H9 (cell line): ENCODE data around the gene BTBD6. TPM values are rescaled to one million over a fixed set of nuclear protein-coding genes. Genes with fewer than 3 reads are reported as not detected.

Experiments
- DNase-seq: peaks from one replicate; pipeline ENCODE4 v3.0.0-alpha.2; 2017
- H2AFZ ChIP-seq: one replicate; pipeline ENCODE4 v1.6.1; 2013; ENCODE audit warnings: mild to moderate bottlenecking, low read length, control low read depth, moderate library complexity
- H2AK5ac ChIP-seq: 2 replicates; pipeline ENCODE4 v1.6.1; 2013; ENCODE audit warnings: low read length, control low read depth, mixed read lengths; ENCODE audit not compliant: insufficient read length
- H2BK120ac ChIP-seq: one replicate; pipeline ENCODE4 v1.6.1; 2013; ENCODE audit warnings: low read depth, mild to moderate bottlenecking, low read length, control low read depth, inconsistent platforms; ENCODE audit not compliant: poor library complexity, severe bottlenecking
- H2BK12ac ChIP-seq: 2 replicates; pipeline ENCODE4 v1.6.1; 2013; ENCODE audit warnings: low read length, control low read depth, mixed read lengths, low read depth; ENCODE audit not compliant: insufficient read length
- H2BK15ac ChIP-seq: 2 replicates; pipeline ENCODE4 v1.6.1; 2013; ENCODE audit warnings: low read depth, low read length, control low read depth
- H2BK20ac ChIP-seq: one replicate; pipeline ENCODE4 v1.6.1; 2013; ENCODE audit warnings: low read depth, mild to moderate bottlenecking, low read length, control low read depth, inconsistent platforms; ENCODE audit not compliant: poor library complexity, severe bottlenecking
- H2BK5ac ChIP-seq: 2 replicates; pipeline ENCODE4 v1.6.1; 2013; ENCODE audit warnings: low read length, control low read depth, mixed read lengths; ENCODE audit not compliant: insufficient read length
- H3K14ac ChIP-seq: 2 replicates; pipeline ENCODE4 v1.6.1; 2013; ENCODE audit warnings: low read length, control low read depth; ENCODE audit not compliant: insufficient read depth
- H3K18ac ChIP-seq: 2 replicates; pipeline ENCODE4 v1.6.1; 2013; ENCODE audit warnings: low read depth, mild to moderate bottlenecking, mixed read lengths, low read length, control low read depth; ENCODE audit not compliant: insufficient read length
- H3K23ac ChIP-seq: 2 replicates; pipeline ENCODE4 v1.6.1; 2013; ENCODE audit warnings: low read length, control low read depth, mixed read lengths, low read depth; ENCODE audit not compliant: insufficient read length
- H3K23me2 ChIP-seq: 2 replicates; pipeline ENCODE4 v1.6.1; 2013; ENCODE audit warnings: low read depth, mild to moderate bottlenecking, mixed read lengths, low read length, control low read depth; ENCODE audit not compliant: insufficient read length, poor library complexity, severe bottlenecking
- H3K27ac ChIP-seq: 2 replicates; pipeline ENCODE4 v1.5.1; 2013; ENCODE audit warnings: low read length, control low read depth, mixed read lengths, low read depth; ENCODE audit not compliant: insufficient read length
- H3K27me3 ChIP-seq: 2 replicates; pipeline ENCODE4 v1.6.1; 2013; ENCODE audit warnings: low read length, control low read depth, inconsistent platforms; ENCODE audit not compliant: insufficient read depth
- H3K4ac ChIP-seq: 2 replicates; pipeline ENCODE4 v1.6.1; 2013; ENCODE audit warnings: low read depth, mild to moderate bottlenecking, control low read depth, inconsistent platforms, low read length, moderate library complexity
- H3K4me1 ChIP-seq: 2 replicates; pipeline ENCODE4 v1.6.1; 2013; ENCODE audit warnings: low read length, control low read depth, inconsistent platforms; ENCODE audit not compliant: insufficient read depth
- H3K4me2 ChIP-seq: 2 replicates; pipeline ENCODE4 v1.6.1; 2013; ENCODE audit warnings: low read length, control low read depth, mixed read lengths; ENCODE audit not compliant: insufficient read length, insufficient read depth
- H3K56ac ChIP-seq: 2 replicates; pipeline ENCODE4 v1.6.1; 2013; ENCODE audit warnings: low read depth, mild to moderate bottlenecking, mixed read lengths, low read length, control low read depth; ENCODE audit not compliant: insufficient read length
- H3K79me1 ChIP-seq: 2 replicates; pipeline ENCODE4 v1.6.1; 2013; ENCODE audit warnings: low read depth, mild to moderate bottlenecking, moderate library complexity, low read length, control low read depth, inconsistent platforms; ENCODE audit not compliant: insufficient read depth, poor library complexity, severe bottlenecking
- H3K79me2 ChIP-seq: 2 replicates; pipeline ENCODE4 v1.6.1; 2013; ENCODE audit warnings: low read length, control low read depth, inconsistent platforms; ENCODE audit not compliant: insufficient read depth
- H3K9ac ChIP-seq: 2 replicates; pipeline ENCODE4 v1.6.1; 2013; ENCODE audit warnings: low read length, control low read depth, mixed read lengths; ENCODE audit not compliant: insufficient read length; ENCODE audit errors: extremely low read depth
- H3K9me3 ChIP-seq: one replicate; pipeline ENCODE4 v1.6.1; 2013; ENCODE audit warnings: low read depth, low read length, inconsistent platforms; ENCODE audit not compliant: control insufficient read depth
- H3T11ph ChIP-seq: one replicate; pipeline ENCODE4 v1.6.1; 2013; ENCODE audit warnings: mild to moderate bottlenecking, low read length, control low read depth, inconsistent platforms
- H4K20me1 ChIP-seq: one replicate; pipeline ENCODE4 v1.6.1; 2013; ENCODE audit not compliant: control insufficient read depth, insufficient read length, insufficient read depth
- H4K5ac ChIP-seq: 2 replicates; pipeline ENCODE4 v1.6.1; 2013; ENCODE audit warnings: low read depth, mild to moderate bottlenecking, mixed read lengths, low read length, control low read depth; ENCODE audit not compliant: insufficient read length
- H4K8ac ChIP-seq: replicated peaks from 2 replicates; pipeline ENCODE4 v1.6.1; 2013; ENCODE audit warnings: low read length, control low read depth, mixed read lengths, low read depth; ENCODE audit not compliant: insufficient read length
- H4K91ac ChIP-seq: 2 replicates; pipeline ENCODE4 v1.6.1; 2013; ENCODE audit warnings: low read depth, mild to moderate bottlenecking, moderate library complexity, mixed read lengths, low read length, control low read depth; ENCODE audit not compliant: insufficient read length
- H3K27ac Mint-ChIP-seq, 3 experiments: 2 replicates in 2 of 3; 3 replicates in 1 of 3; pipeline ENCODE4 v1.8.0; 2020 to 2021; ENCODE audit warnings: mixed read lengths in 3 of 3, mild to moderate bottlenecking in 1 of 3, moderate library complexity in 1 of 3
- H3K27me3 Mint-ChIP-seq: 2 replicates; pipeline ENCODE4 v1.8.0; 2021; ENCODE audit warnings: low read depth, mild to moderate bottlenecking, moderate library complexity, mixed read lengths
- H3K36me3 Mint-ChIP-seq, 3 experiments: 2 replicates in 2 of 3; 3 replicates in 1 of 3; pipeline ENCODE4 v1.8.0; 2020 to 2021; ENCODE audit warnings: low read depth in 3 of 3, mixed read lengths in 3 of 3; ENCODE audit not compliant: insufficient read depth in 1 of 3
- H3K4me1 Mint-ChIP-seq, 2 experiments: 2 replicates each; pipeline ENCODE4 v1.8.0; 2020; ENCODE audit warnings: mixed read lengths in 2 of 2
- H3K4me3 Mint-ChIP-seq, 2 experiments: 2 replicates in 1 of 2; 3 replicates in 1 of 2; pipeline ENCODE4 v1.8.0; 2020 to 2021; ENCODE audit warnings: mild to moderate bottlenecking in 2 of 2, mixed read lengths in 2 of 2, moderate library complexity in 1 of 2
- H3K9me3 Mint-ChIP-seq, 2 experiments: 2 replicates in 1 of 2; 3 replicates in 1 of 2; pipeline ENCODE4 v1.8.0; 2020; ENCODE audit warnings: mild to moderate bottlenecking in 2 of 2, mixed read lengths in 2 of 2, moderate library complexity in 1 of 2
- WGBS: extraction: QIAGEN DNeasy Blood & Tissue Kit; methylation state at CpG from one replicate; pipeline ENCODE4 v1.1.7; 2013; ENCODE audit warnings: missing lambda C conversion rate, low lambda C conversion rate, mixed read lengths; ENCODE audit not compliant: insufficient read length; ENCODE audit errors: extremely low coverage; 5-methylcytosine and 5-hydroxymethylcytosine counted together
- total RNA-seq: library from RNA; stranded (reverse); gene quantifications from 2 replicates; pipeline ENCODE4 v1.2.1, GENCODE V29; 2021
- TF ChIP-seq, protein P1 (sequence below): fragments of 200-600 bp; sonication (generic); conservative IDR thresholded peaks from 3 replicates; pipeline ENCODE4 v1.8.0; 2021; ENCODE audit warnings: antibody characterized with exemption, mild to moderate bottlenecking

BTBD6 gene
- total RNA-seq, 1 experiment from 2014 or later: 23.3 TPM

DNA sequence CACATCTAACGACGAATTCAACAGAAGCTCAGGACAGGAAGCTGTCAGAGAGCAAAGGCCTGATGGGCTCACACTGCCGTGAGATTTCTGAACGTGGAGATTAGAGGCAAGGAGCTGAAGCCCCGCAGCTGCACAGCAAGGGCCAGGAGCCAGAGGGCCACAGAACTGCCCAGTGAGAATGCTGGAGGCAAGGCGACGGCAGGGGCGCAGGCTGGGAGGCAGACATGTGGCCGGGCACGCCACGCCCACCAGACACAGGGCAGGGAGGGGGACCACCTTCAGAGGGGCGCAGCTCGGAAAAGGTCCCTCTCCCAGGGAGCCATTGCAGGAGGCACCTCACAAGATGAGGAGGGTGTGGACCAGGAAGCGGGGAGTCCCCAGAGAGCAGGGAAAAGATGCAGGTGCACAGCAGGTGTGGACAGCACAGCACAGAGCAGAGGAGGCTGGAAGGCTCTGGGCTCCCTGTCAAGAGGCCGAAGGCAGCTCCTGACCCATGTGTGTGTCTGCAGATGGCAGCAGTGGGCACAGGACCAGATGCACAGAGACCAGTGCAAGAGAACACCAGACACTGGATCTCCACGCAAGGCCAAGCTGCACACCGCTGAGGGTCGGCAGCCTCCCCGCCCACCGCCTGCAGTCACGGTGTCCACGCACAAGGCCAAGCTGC lies 23.0 kb downstream of the BTBD6 start:
- H3K4me1 Mint-ChIP-seq: peaks cover 0 to 4% of the 10 kb centered on the region in 2 experiments; a peak in 2 of 4 replicates
- Histone ChIP-seq H3K9me3 (no peaks in the 10 kb centered on the region), H3K27me3 (no peaks in the 10 kb centered on the region), H4K91ac (no peak overlapping the region), H4K5ac (no peak overlapping the region), H4K20me1 (no peaks in the 10 kb centered on the region), H4K8ac (no peak overlapping the region), H3K23me2 (no peaks in the 10 kb centered on the region), H2BK5ac (no peak overlapping the region), H2BK120ac (no peak overlapping the region), H3K18ac (no peak overlapping the region), H3K23ac (no peak overlapping the region), H3K14ac (no peak overlapping the region; the same call in 1 of the 2 replicates), H2AFZ (no peak overlapping the region), H3K56ac (no peak overlapping the region), H3T11ph (no peak overlapping the region), H2BK20ac (no peak overlapping the region), H2AK5ac (no peak overlapping the region), H2BK15ac (no peak overlapping the region), H3K27ac (no peak overlapping the region), H3K4me1 (no peaks in the 10 kb centered on the region), H3K9ac (no peak overlapping the region), H3K4ac (no peak overlapping the region), H3K4me2 (no peak overlapping the region), H3K79me2 (no peaks in the 10 kb centered on the region), H2BK12ac (no peak overlapping the region), H3K79me1 (no peaks in the 10 kb centered on the region)
- H3K36me3 Mint-ChIP-seq: peaks cover 0 to 2% (median 0%) of the 10 kb centered on the region in 3 experiments; a peak in 1 of 7 replicates
- no peak overlapping the region; a peak in 1 of 7 replicates for H3K27ac Mint-ChIP-seq
- TF ChIP-seq, protein P1, sequence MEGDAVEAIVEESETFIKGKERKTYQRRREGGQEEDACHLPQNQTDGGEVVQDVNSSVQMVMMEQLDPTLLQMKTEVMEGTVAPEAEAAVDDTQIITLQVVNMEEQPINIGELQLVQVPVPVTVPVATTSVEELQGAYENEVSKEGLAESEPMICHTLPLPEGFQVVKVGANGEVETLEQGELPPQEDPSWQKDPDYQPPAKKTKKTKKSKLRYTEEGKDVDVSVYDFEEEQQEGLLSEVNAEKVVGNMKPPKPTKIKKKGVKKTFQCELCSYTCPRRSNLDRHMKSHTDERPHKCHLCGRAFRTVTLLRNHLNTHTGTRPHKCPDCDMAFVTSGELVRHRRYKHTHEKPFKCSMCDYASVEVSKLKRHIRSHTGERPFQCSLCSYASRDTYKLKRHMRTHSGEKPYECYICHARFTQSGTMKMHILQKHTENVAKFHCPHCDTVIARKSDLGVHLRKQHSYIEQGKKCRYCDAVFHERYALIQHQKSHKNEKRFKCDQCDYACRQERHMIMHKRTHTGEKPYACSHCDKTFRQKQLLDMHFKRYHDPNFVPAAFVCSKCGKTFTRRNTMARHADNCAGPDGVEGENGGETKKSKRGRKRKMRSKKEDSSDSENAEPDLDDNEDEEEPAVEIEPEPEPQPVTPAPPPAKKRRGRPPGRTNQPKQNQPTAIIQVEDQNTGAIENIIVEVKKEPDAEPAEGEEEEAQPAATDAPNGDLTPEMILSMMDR: no peak
- DNase-seq: peak; percentile 19
- no peaks in the 10 kb centered on the region for H3K9me3 Mint-ChIP-seq
- H3K27me3 Mint-ChIP-seq: no peaks in the 10 kb centered on the region
- WGBS: no CpG with 5 or more reads among the region's 22 CpGs
- H3K4me3 Mint-ChIP-seq: no peak overlapping the region
